Fibroblast of skin of right biceps (primary cell): ENCODE measurements around the gene SPRYD3.

Experiments
- DNase-seq: peaks from one replicate; pipeline ENCODE4 v3.0.0-alpha.2; 2013

SPRYD3 gene

GRCh38 chr12:53062011-53062961 is 16.9 kb downstream of the SPRYD3 start:
- no peak for DNase-seq

- DNase-seq, result no peak
Measured at GRCh38 chr12:53061404-53062010, 17.7 kb downstream of the SPRYD3 start.

- DNase-seq, result no peak
Measured at GRCh38 chr12:53060721-53061276, 18.4 kb downstream of the SPRYD3 start.

GRCh38 chr12:53060064-53060720 is 19.0 kb downstream of the SPRYD3 start:
- no peak for DNase-seq

GRCh38 chr12:53059434-53060063 is 19.6 kb downstream of the SPRYD3 start:
- no peak for DNase-seq

GRCh38 chr12:53058674-53059433 is 20.3 kb downstream of the SPRYD3 start:
- DNase-seq, result no peak

GRCh38 chr12:53057816-53058500 is 21.2 kb downstream of the SPRYD3 start:
- DNase-seq, result no peak

GRCh38 chr12:53056901-53057300 is 22.3 kb downstream of the SPRYD3 start:
- no peak for DNase-seq

- DNase-seq, result peak; percentile 47
Measured at GRCh38 chr12:53056296-53056695, 22.9 kb downstream of the SPRYD3 start.

- no peak for DNase-seq
Measured at GRCh38 chr12:53055471-53056266, 23.5 kb downstream of the SPRYD3 start.

GRCh38 chr12:53054112-53054878 is 24.9 kb downstream of the SPRYD3 start:
- peak; percentile 91 for DNase-seq

- DNase-seq, result no peak
Measured at GRCh38 chr12:53053218-53054111, 25.7 kb downstream of the SPRYD3 start.

GRCh38 chr12:53052419-53053217 is 26.6 kb downstream of the SPRYD3 start:
- peak; percentile 75 for DNase-seq

- no peak for DNase-seq
Measured at GRCh38 chr12:53051881-53052412, 27.2 kb downstream of the SPRYD3 start.

- peak; percentile 62 for DNase-seq
Measured at GRCh38 chr12:53051058-53051880, 27.9 kb downstream of the SPRYD3 start.

- DNase-seq, result no peak
Measured at GRCh38 chr12:53050426-53051057, 28.6 kb downstream of the SPRYD3 start.
